HG03521 (cell line): ENCODE measurements around the gene ZSWIM1.
"Not testable (repeated sequence)": the region's sequence is repeated elsewhere in the genome, so short reads cannot be mapped to it uniquely, and the experiment has no call there.

ENCODE experiments used
- ATAC-seq: cut with Tn5 transposase; IDR thresholded peaks from one replicate; pipeline ENCODE4 v1.9.1; 2021; ENCODE audit warnings: mild to moderate bottlenecking, moderate library complexity; ENCODE audit not compliant: unreplicated experiment

Gene ZSWIM1

GRCh38 chr20:45925821-45926506 lies 44.9 kb downstream of the ZSWIM1 start:
- no peak for ATAC-seq

- no peak for ATAC-seq
Measured at GRCh38 chr20:45926731-45927070, 45.7 kb downstream of the ZSWIM1 start.

- no peak for ATAC-seq
Measured at GRCh38 chr20:45927071-45927878, 46.2 kb downstream of the ZSWIM1 start.

GRCh38 chr20:45931680-45932079 lies 50.7 kb downstream of the ZSWIM1 start:
- ATAC-seq = not testable (repeated sequence)

DNA sequence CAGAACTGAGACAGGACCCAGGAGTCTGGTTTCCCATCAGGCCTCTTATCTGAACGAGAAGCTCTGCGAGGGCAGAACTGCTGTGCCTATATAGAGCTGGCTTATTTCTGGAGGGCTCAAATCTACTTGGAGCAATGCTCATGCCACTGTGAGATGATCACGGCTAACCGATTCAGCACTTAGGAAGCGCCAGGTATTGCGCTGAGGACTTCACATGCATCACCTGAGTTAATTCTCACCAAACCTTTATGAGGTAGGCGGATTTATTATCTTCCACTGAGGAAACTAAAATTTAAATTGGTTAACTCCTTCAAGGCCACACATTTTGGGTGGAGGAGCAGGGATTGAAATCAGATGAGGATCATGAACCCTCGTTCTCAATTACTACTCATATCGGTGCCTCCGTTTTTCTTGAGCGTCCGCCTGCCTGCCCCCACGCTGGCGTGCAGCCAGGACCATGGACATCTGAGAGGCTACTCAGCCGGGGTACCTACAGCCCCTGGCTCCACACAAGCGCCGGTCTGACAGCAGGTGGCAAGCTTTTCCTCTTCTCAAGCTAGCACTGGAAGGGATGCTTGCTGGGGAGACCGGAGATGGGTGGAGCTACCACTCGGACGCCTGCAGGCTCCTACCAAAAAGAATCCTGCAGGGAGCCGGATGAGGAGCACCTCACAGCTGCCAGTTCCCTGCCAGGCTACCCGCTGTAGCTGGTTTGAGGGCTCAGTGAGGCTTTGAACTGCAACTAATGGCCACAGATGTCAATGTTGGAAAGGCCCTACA lies 52.4 kb downstream of the ZSWIM1 start:
- ATAC-seq = no peak

- ATAC-seq = peak; percentile 8
Measured at GRCh38 chr20:45934046-45934585, 53.1 kb downstream of the ZSWIM1 start.
